ENCODE results near the gene PPP3CA. TPM values are rescaled to one million over a fixed set of nuclear protein-coding genes. Genes with fewer than 3 reads are reported as not detected.

The PPP3CA gene
- total and polyA plus RNA-seq, 2 of the 8 experiments (the other 6 are each of a cell fraction or from before 2014, with no cell fraction given) = 7.9 to 35.0 TPM

GRCh38 chr4:100986360-100986868, 360.9 kb downstream of the PPP3CA start (continued):
- TF ChIP-seq TEAD4 (IDR thresholded peaks at IDR 0.05; ENCODE audit: low read depth, low read length) (peak; percentile 90), SIRT6 (IDR thresholded peaks at IDR 0.05; ENCODE audit: low read length) (no peak), ATF2 (IDR thresholded peaks at IDR 0.05; ENCODE audit: low read length) (no peak), JUN (IDR thresholded peaks at IDR 0.05; ENCODE audit: low read depth, low read length) (no peak), CHD1 (IDR thresholded peaks at IDR 0.05; ENCODE audit: low read depth, low read length) (no peak), MAFK (IDR thresholded peaks at IDR 0.05; ENCODE audit: low read depth, low read length) (no peak; the same call in 1 of the 2 replicates), JUND (IDR thresholded peaks at IDR 0.05; ENCODE audit: low read length) (no peak), CBX5 (IDR thresholded peaks at IDR 0.05; ENCODE audit: low read depth, low read length) (no peak), CTCF (IDR thresholded peaks at IDR 0.05; ENCODE audit: control extremely low read depth in 1 of 3, insufficient read depth in 1 of 3, low read depth in 1 of 3, low read length in 3 of 3) (no peak), CHD2 (IDR thresholded peaks at IDR 0.05; ENCODE audit: low read length) (no peak), TAF1 (IDR thresholded peaks at IDR 0.05; ENCODE audit: low read depth, low read length) (no peak), BACH1 (IDR thresholded peaks at IDR 0.05; ENCODE audit: low read length) (0 out of 2 replicates have a peak, but pooled peaks have one; percentile 47), EZH2 (IDR thresholded peaks at IDR 0.05; ENCODE audit: low read depth, low read length, severe bottlenecking) (no peak), KDM4A (IDR thresholded peaks at IDR 0.05; ENCODE audit: low read depth, low read length, severe bottlenecking) (no peak), GABPA (IDR thresholded peaks at IDR 0.05; ENCODE audit: borderline replicate concordance, insufficient read depth, low read length) (no peak), NANOG (IDR thresholded peaks at IDR 0.05; ENCODE audit: insufficient read depth, low read depth, low read length, poor library complexity, severe bottlenecking) (peak; percentile 29), E2F6 (IDR thresholded peaks at IDR 0.05) (no peak), POLR2A (IDR thresholded peaks at IDR 0.05; ENCODE audit: control extremely low read depth in 1 of 2, low read depth in 2 of 2, low read length in 2 of 2) (no peak), SP1 (IDR thresholded peaks at IDR 0.05; ENCODE audit: low read depth, low read length) (0 out of 2 replicates have a peak, but pooled peaks have one; percentile 16), CTBP2 (IDR thresholded peaks at IDR 0.05; ENCODE audit: borderline replicate concordance, insufficient read depth, insufficient read length, low read length) (no peak), HDAC2 (IDR thresholded peaks at IDR 0.05; ENCODE audit: borderline replicate concordance in 1 of 2, low read depth in 2 of 2, low read length in 2 of 2) (no peak)

Measured in H1 (cell line).